ENCODE measurements around the gene WDPCP.
"Not testable (repeated sequence)": the region's sequence is repeated elsewhere in the genome, so short reads cannot be mapped to it uniquely, and the experiment has no call there.

WDPCP gene

DNA sequence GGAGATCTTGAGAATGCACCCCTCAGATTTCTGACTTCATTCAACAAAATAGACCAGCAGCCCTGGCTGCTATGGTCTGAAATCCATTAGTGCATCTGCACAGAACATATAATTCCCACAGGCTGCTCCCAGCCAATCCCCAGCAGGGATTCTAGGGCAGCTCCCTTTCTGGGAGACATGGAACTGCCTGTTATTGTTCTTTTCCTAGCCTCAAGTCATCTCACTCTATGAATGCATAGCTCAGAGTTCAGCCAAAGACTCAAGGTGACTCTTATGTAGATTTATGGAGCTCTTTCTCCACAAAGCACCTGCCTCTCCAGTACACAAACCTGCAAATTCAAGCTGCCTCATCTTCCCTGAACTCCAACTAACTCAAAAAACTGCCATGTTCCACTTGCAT is 241.9 kb downstream of the WDPCP start:
- no peak for DNase-seq

DNA sequence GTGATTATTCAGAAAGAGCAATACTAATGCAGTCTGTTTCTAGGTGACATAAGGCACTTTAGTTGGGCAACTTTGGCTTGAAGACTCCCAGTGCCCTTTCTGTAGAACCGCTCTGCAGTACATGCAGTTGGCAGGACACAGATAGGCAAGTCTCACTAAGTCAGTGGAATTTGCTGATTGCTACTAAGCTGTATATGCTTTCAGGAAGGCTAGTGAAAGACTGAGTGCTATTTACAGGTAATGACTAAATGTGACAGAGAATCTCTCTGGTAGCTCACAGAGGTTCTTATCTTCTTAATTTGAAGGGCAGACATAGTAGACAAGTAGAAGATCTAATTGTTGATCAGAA is 243.0 kb downstream of the WDPCP start:
- DNase-seq, result no peak

DNA sequence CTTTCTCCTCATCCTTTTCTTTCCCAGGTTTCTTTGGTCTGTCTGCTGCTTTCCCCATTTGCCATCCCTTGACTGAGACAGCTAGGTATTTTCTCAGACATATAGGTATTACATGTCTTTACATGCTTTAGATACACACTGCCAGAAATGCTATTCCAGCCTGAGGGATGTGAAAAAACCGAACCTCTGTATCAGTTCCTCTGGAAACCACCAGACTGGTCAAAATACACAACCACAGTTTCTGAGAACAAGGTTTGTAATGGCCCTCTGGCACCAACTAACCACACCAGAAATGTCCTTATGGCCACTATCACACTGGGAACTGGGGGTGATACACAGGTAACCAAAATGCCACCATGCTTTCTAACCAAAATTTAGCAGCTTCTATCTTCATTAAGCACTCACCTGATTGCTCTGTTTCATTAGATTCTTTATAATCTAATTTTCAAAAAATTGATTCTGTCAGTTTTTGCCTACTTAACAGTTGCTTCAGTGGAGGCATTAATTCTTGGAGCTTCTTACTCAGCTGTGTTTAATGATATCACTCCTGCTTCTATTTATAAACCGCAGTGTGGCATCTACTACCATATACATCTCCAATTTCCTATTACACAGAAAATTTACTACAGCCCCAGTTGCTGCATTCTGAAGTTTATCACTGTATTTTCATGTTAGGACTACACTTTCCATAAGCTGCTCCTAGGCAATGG is 243.5 kb downstream of the WDPCP start:
- no peak for DNase-seq

DNA sequence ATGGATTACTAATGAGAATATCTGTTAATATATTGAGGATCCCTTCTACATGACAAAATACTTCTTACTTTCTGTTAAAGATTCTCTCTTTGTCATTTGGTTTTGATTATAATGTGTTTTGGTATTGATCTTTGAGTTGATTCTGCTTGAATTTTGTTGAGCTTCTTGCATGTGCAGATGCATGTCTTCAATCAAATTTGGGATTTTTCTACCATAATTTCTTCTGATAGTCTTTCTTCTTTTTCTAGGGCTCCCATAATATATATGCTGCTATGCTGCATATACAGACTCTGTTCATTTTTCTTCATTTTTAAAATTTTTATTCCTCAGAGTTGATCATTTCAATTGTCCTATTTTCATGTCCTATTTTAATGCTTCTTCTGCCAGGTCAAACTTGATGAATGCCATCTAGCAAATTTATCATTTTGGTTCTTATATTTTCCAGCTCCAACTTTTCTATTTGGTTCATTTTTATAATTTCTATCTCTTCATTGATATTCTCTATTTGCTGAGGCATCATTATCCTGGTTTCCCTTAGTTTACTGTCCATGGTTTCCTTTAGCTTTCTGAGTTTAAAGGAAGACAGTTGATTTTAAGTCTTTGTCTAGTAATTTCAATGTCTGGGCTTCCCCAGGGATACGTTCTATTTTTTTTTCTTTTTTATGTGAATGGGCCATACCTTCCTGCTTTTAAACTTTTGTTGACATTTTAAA is 244.7 kb downstream of the WDPCP start:
- DNase-seq, result no peak

DNA sequence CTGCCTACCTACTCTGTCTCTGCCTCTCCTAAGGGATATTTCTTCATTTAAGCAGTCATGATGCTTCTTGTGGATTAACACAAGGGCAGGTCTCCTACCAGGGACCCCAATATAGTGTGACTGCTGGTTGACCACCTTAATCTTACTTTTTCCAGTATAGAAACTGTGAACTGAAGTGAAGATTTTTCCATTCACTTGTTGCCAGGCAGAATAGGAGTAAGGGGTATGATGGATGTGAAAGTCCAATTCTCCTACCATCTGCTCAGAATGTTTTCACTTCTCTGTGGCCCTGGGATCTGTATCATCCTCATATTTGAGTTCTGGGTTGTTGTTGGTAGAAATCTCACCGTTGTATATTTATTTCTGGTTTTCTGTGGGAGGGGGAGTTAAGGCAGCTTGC is 247.8 kb downstream of the WDPCP start:
- DNase-seq, result no peak

DNA sequence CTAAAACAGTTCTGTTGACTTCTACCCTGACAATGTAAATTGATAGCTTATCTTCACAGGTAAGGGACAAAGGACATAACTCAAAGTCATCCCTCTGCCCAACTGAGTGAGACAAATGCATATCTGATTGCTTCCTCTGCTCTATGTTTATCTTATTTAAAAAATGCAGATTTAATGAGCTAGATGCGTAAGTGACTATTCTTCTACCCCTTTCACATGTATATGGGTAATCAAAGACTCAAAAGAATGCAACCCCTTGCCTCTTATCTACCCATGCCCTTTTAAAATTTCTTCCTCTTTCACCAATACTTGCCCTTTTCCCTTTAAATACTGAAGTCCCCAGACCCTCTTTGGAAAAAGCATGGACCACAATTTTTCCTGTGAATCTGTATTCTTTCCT is 253.4 kb downstream of the WDPCP start:
- no peak for DNase-seq

DNA sequence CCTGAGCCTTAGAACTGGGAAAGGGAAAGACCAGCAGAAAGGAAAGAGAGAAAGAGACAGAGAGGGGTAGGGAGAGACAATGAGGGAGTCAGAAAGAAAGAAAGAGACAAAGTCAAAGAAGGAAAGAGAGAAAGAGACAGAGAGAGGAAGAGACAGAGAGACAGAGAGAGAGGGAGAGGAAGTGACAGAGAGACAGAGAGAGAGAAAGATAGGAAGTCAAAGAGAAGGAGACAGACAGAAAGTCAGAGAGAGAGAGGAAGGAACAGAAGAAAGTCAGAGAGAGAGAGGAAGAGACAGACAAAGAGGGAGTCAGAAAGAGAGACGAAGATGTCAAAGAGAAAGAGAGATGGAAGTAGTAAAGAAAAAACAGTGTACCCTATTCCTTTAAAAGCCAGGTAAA is 261.8 kb downstream of the WDPCP start:
- DNase-seq, result no peak

DNA sequence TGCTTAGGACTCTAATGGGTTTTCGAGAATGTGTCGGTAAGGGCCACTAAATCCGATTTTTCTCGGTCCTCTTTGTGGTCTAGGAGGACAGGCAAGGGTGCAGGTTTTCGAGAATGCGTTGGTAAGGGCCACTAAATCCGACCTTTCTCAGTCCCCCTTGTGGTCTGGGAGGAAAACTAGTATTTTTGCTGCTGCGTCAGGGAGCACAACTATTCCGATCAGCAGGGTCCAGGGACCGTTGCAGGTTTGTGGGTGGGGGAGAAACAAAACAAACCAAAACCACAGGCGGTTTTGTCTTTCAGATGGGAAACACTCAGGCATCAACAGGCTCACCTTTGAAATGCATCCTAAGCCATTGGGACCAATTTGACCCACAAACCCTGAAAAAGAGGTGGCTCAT is 264.6 kb downstream of the WDPCP start:
- DNase-seq, result not testable (repeated sequence)

DNA sequence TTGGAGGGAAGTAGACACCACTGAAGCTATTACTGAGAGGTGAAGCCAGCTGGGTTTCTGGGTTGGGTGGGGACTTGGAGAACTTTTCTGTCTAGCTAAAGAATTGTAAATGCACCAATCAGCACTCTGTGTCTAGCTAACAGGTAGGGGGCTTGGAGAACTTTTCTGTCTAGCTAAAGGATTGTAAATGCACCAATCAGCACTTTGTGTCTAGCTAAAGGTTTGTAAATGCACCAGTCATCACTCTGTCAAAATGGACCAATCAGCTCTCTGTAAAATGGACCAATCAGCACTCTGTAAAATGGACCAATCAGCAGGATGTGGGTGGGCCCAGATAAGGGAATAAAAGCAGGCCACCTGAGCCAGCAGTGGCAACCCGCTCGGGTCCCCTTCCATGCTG is 266.3 kb downstream of the WDPCP start:
- not testable (repeated sequence) for DNase-seq

DNA sequence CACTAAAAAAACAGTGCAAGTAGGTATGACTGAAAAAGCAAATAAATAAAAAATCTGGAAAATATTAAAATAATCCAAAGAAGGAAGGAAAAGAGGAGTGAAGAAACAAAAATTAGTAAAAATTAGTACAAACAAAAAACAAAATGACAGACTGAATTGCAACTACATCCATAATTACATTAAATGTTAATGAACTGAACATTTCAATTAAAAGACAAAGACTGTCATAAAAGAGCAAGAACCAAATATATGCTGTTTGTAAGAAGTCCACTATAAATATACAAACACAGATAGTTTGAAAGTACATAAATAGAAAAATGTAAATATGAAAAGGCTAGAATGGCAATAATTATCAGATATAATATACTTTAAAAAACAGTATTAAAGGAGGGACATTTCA is 267.6 kb downstream of the WDPCP start:
- no peak for DNase-seq

DNA sequence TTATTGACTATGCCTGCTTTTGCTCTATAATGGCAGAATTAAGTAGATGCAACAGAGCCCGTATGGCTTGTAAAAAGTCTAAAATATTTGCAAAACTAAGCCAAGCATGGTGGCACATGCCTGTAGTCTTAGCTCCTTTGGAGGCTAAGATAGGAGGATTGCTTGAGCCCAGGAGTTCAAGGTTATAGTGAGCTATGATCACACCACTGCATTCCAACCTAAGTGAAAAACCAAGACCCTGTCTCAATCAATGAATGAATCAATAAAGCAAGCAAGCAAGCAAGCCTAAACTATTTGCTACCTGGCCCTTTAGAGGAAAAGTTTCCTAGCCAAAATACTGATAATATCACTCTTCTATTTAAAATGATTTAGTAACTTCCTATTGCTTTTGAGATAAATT is 277.7 kb downstream of the WDPCP start:
- no peak for DNase-seq

DNA sequence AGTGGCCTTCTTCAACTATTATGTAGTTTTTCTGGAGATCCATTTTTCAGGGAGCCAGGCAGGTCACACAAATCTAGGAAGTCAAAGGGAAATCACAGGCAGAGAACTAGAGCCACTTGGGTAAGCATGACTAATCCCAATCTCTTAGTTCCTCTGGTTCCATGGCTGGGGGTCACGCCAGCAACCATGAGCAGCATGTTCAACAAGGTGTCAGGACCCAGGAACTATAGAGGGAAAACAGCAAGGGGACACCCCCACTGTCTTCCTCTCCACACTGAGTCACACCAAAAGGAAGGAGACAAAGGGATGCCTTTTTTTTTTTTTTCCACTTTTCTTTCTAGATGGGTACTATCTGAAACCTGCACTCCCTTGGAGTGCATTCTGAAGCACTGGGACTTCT is 286.8 kb downstream of the WDPCP start:
- no peak for DNase-seq

DNA sequence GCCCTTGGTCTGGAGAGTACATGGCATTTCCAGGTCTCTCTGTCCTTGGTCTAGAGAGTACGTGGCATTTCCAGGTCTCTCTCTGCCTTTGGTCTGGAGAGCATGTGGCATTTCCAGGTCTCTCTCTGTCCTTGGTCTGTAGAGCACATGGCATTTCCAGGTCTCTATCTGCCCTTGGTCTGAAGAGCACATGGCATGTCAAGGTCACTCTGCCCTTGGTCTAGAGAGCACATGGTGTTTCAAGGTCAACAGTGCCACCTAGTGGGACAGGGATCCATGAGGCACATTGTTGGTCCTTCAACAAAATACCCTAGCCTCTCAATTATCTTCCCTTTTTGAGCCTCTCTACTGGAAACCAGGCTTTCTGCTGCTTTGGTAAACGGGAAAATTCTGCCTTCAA is 287.4 kb downstream of the WDPCP start:
- no peak for DNase-seq

DNA sequence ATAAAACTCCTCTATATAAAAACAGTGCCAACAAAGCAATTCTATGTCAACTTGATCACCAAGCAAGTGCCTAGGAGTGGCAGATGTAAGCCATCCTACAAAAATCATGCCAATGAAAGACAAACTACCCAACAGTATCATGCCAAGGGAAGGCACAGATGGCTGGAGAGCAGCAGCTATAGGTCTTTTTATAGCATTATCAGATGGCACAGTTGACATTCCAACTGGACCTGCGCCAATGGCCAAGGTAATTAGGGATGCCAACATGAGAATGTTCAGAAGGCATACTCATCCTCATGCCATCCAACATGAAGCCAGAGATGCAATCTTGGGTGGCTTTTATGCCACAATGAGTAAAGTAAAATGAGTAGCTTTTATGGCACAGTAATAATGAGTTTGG is 300.3 kb downstream of the WDPCP start:
- DNase-seq, result no peak

DNA sequence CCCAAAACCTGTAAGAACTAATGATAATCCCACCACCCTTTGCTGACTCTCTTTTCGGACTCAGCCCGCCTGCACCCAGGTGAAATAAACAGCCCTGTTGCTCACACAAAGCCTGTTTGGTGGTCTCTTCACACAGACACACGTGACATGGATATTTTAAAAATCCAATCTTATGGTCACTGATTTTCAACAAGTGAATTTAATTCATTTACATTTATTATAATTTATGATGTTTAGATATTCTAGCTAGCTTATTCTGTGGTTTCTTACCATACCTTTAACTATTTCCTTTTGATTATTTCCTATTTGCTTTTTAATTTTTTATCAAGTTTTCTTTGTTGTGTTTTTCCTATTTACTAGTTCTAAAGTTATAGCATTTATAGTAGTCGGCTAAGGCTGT is 301.8 kb downstream of the WDPCP start:
- DNase-seq, result not testable (repeated sequence)

DNA sequence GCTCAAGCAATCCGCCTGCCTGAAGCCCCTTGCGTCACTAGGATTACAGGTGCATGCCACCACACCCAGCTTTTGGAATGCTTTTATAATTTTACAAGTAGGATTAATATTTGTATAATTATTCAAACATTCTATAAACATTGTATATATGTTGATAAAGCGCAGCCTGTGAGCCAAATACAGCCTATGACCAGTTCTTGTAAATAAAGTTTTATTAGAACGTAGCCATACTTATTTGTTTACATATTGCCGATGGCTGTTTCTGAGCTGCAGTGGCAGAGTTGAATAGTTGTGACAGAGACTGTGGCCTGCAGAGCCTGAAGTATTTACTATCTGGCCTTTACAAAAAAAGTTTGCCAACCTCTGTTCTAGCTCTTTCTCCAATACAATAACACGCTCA is 305.0 kb downstream of the WDPCP start:
- DNase-seq, result no peak

DNA sequence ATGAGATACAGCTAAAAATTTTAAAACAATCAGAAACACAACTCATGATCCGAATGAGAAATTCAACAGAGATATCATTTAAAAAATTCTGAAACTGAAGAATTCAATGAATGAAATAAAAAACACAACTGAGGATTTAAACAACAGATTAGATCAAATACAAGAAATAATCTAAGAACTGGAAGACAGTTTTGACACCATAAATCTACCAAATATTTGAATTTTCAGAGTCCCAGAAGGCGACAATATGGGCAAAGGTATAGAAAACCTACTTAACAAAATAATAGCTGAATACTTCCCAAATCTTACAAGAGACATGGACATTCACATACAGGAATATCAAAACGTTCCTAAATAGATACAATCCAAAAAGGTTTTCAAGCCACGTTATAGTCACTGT is 315.7 kb downstream of the WDPCP start:
- no peak for DNase-seq

DNA sequence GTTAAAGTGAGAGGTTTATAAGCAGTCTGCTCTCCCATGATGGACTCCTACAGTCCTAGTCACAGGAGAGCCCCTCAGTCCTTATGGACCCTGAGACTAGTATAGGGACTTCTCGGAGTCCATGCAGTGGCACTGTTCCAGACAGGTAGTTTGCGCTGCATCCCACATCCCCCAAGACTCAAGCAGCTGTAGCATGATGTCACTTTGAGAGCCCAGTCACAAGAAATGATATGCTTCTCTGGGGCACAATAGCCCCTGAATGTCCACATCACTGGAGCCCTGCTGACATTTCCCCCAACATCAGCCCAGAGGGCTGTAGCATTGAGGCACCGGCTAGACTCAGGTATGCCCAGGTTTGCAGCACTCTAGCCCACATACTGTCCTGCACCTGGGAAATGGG is 317.6 kb downstream of the WDPCP start:
- no peak for DNase-seq

DNA sequence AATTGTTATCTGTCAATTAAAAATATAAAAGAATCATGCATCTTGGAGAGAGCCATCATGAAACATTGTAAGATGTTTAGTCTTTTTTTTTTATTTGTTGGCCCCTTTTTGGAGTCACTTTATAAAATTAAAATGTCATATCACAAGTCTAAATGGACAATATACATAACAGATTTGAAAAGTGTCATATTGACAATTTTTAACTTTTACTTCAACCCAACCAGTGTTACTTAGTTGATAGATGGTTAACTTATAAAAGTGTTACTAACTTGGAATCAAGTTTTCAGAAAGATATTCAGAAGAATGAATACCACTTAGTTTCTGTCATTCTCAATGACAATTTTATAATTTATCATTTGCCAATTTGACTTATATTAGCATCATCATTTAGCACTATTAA is 319.3 kb downstream of the WDPCP start:
- no peak for DNase-seq

DNA sequence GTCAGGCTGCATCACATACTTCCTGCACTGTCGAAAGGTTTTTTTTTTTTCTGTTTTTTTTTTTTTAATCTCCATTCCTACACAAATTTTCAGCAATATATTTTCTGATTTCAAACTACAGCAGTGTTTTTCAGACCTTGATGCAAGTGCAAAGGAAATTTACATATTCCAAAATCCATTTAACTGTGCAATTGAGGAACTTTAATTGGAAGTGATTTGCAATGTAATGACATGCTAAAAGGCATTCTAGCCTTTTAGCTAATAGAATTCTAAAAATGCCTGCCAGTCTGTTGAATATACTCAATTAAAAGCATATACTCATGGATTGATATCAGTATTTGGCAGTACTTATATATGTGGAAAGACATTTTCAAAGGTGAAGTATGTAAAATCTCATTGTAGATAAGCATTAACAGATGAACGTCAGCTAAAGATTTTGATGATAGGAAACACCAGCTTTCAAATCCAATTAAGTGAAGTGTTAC is 327.1 kb downstream of the WDPCP start:
- no peak for DNase-seq

DNA sequence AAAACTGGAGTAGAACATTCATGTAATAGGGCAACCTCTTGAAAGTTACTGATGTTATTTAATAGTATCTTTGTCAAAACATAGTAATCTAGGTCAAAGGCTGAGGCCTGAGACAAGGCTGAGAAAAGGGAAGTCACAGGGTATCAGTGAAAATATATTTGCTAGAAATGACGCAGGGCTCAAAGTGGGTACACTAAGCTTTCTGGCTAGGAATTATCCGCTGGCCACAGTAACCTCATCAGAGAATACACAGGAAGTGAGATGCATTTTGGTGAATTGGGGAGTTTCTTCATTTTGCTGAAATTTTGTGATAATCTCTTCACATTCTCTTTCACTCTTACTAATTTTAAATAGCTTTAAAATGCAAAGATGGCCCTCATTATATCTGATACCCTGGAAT is 330.8 kb downstream of the WDPCP start:
- no peak for DNase-seq

DNA sequence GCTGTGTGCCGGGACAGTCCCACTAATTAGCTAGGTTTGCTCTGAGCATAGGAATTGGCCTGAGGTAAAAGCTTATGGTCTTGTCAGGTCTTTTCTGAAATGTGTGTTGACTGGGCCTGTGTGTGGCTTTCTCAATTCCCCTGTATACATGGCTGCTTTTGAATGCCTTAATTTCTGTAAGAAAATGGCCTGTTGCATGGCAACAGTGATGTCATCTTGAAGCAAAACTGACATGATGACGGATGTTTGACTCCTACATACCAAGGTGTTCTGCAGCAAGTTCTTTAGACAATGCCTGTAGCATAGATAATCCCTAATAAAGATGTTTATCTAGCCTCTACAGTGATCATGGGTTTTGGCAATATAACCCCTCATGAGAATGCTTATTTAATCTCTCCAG is 339.1 kb downstream of the WDPCP start:
- DNase-seq, result no peak

DNA sequence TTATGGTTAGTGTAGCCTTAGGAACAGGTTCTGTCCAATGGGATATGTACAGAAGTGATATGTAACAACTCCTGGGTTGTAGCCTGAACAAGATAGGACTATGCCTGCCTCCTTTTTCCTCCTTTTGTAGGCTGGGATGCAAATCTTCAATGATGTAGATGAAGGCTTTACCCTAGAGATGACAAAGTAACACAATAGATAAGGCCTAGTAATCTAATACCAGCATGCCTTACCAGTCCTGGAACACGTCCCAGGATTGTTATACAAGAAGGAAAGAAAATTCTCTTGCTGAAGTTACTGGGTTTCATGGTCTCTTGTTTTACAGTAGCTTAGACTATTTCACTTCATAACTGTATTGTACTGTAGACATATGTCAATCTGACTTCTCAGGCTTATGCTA is 345.5 kb downstream of the WDPCP start:
- DNase-seq, result no peak

DNA sequence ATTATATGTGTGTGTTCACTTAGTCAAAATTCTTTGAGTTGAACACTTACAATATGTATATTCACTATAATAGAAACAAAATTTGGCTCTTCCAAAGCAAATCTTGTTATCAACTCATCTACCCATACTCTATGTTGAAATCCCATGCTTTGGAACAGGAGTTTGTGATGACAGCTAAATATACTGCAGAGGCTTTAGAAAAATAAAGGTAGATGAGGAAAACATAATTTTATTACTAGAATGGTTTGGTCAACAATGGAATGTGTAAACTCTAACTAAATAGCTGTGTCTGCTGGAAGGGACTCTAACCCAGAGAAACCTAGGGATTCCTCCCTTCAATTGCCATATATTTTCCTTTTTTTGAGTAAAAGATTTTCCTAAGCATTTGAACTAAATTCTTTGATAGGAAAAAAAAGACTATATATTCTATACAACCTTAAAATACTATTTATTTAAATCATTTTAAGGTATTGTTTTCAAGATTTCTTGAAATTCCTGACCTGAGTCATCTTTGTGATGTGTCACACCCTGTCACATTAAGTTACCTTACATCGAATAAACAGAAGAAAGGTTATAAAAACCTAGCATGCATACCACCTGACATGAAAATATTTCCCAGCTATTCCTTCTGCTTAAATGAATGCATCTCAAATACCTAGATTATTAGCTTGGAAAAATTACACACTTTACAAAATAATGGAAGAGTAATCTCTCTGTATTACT is 362.2 kb downstream of the WDPCP start:
- DNase-seq, result no peak

All from hippocampal formation (tissue), 2 donors.